Keratinocyte (primary cell): Measurements from ENCODE around the gene CFAP77. TPM values are rescaled to one million over a fixed set of nuclear protein-coding genes. Genes with fewer than 3 reads are reported as not detected.

Source experiments
- DNase-seq: peaks from one replicate; pipeline ENCODE4 v3.0.0-alpha.2; 2011; ENCODE audit warnings: low read depth, missing footprints, low spot score
- FAIRE-seq: peaks from 2 replicates; lab custom pipeline; 2011; peaks lifted over from hg19 to GRCh38; lab: Jason Lieb, UNC
- H2AFZ ChIP-seq: 2 replicates; pipeline ENCODE4 v1.6.0; 2012; ENCODE audit warnings: low read length, control low read depth, inconsistent platforms; ENCODE audit not compliant: control insufficient read depth
- H3K27ac ChIP-seq: 2 replicates; pipeline ENCODE4 v1.5.1; 2011; ENCODE audit warnings: low read length; ENCODE audit not compliant: control insufficient read depth, insufficient read depth
- H3K27me3 ChIP-seq: 3 replicates; pipeline ENCODE4 v1.6.0; 2011; ENCODE audit warnings: low read length; ENCODE audit not compliant: control insufficient read depth, insufficient read depth; ENCODE audit errors: extremely low read depth
- H3K36me3 ChIP-seq, 2 experiments: 2 replicates in 1 of 2; 3 replicates in 1 of 2; pipeline ENCODE4 v1.5.1; 2011; ENCODE audit warnings: low read length in 2 of 2, mild to moderate bottlenecking in 1 of 2; ENCODE audit not compliant: control insufficient read depth in 2 of 2, insufficient read depth in 2 of 2; ENCODE audit errors: extremely low read depth in 1 of 2
- H3K4me1 ChIP-seq: 3 replicates; pipeline ENCODE4 v1.5.1; 2011; ENCODE audit warnings: low read length; ENCODE audit not compliant: control insufficient read depth, insufficient read depth; ENCODE audit errors: extremely low read depth
- H3K4me2 ChIP-seq: 3 replicates; pipeline ENCODE4 v1.6.0; 2011; ENCODE audit warnings: low read depth, low read length; ENCODE audit not compliant: control insufficient read depth, insufficient read depth; ENCODE audit errors: extremely low read depth
- H3K4me3 ChIP-seq, 3 experiments: fragments of 200-600 bp in 1 of 3; sonication (generic) in 1 of 3; 2 replicates in 2 of 3; 3 replicates in 1 of 3; pipeline ENCODE4 v1.5.1; 2011 to 2016; ENCODE audit warnings: low read length in 3 of 3, mild to moderate bottlenecking in 3 of 3, control low read depth in 2 of 3, inconsistent platforms in 1 of 3, low read depth in 1 of 3, mixed read lengths in 1 of 3, mixed run types in 1 of 3, moderate library complexity in 1 of 3; ENCODE audit not compliant: control insufficient read depth in 2 of 3, insufficient read depth in 2 of 3; ENCODE audit errors: extremely low read depth in 1 of 3
- H3K79me2 ChIP-seq: 2 replicates; pipeline ENCODE4 v1.6.0; 2012; ENCODE audit warnings: low read length; ENCODE audit not compliant: control insufficient read depth, insufficient read depth
- H3K9ac ChIP-seq: 3 replicates; pipeline ENCODE4 v1.6.0; 2011; ENCODE audit warnings: low read length; ENCODE audit not compliant: control insufficient read depth, insufficient read depth; ENCODE audit errors: extremely low read depth
- H3K9me1 ChIP-seq: 3 replicates; pipeline ENCODE4 v1.6.0; 2011; ENCODE audit warnings: low read length; ENCODE audit not compliant: control insufficient read depth, insufficient read depth; ENCODE audit errors: extremely low read depth
- H3K9me3 ChIP-seq: 2 replicates; pipeline ENCODE4 v1.5.1; 2012; ENCODE audit warnings: low read depth, low read length; ENCODE audit not compliant: control insufficient read depth
- H4K20me1 ChIP-seq: 3 replicates; pipeline ENCODE4 v1.6.0; 2011; ENCODE audit warnings: low read length; ENCODE audit not compliant: control insufficient read depth, insufficient read depth; ENCODE audit errors: extremely low read depth
- EZH2 ChIP-seq: IDR thresholded peaks from one replicate; pipeline ENCODE4 v1.6.1; 2012; ENCODE audit warnings: inconsistent platforms, mild to moderate bottlenecking, low read length, moderate library complexity
- dilution Hi-C: fragments of 300-500 bp; cut with MboI; formaldehyde crosslinking; loops from one replicate; pipeline ENCODE4 v1.7.0; 2020; ENCODE audit warnings: low sequenced_read_pairs; ENCODE audit not compliant: extremely low pct_ligation_motif_present
- polyA plus RNA-seq, 5 experiments: library from polyadenylated mRNA; depleted of rRNA in 3 of 5; stranded (reverse) in 3 of 5; stranded (forward) in 1 of 5; unstranded in 1 of 5; fragments of >200 nt; gene quantifications; 1 replicate in 1 of 5; 2 replicates in 3 of 5; 3 replicates in 1 of 5; pipeline versions ENCODE4 v1.2.1 to v1.2.3, GENCODE V29; 2011 to 2012; ENCODE audit warnings: missing spikeins in 2 of 5, low read depth in 1 of 5, low replicate concordance in 1 of 5
- TF ChIP-seq, protein P1 (sequence below), 3 experiments: IDR thresholded peaks in 1 of 3; conservative IDR thresholded peaks in 1 of 3; optimal IDR thresholded peaks in 1 of 3; 2 replicates in 2 of 3; 3 replicates in 1 of 3; pipeline versions ENCODE3 to v1.5.1; 2011; ENCODE audit warnings: low read length in 3 of 3, mild to moderate bottlenecking in 3 of 3, moderate library complexity in 2 of 3, control low read depth in 1 of 3, inconsistent platforms in 1 of 3; ENCODE audit not compliant: insufficient read depth in 2 of 3; ENCODE audit errors: extremely low read depth in 1 of 3

Gene CFAP77
- polyA plus RNA-seq, 1 donor (not counting 4 experiments of a cell fraction or from before 2014, with no cell fraction given), result not detected

DNA sequence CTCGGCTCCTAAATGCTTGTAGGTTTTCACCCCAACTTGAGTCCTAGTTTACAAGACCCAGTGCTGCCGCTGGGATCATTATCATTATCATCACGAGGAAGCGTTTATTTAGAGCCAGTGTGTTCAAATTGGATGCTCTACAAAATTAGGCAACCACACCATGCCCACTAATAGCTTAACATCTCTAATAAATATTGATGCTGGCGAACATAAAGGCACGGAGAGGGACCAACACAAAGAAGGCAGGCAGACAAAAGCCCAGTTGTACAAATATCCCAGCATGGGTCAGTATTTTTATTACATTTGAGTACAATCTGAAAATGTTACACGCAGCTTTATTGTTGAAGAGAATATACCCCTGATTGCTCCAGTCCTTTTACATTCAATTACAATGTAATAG is 4.7 kb downstream of the CFAP77 start:
- DNase-seq, result no peak
- TF ChIP-seq EZH2, result no peak
- TF ChIP-seq, protein P1, sequence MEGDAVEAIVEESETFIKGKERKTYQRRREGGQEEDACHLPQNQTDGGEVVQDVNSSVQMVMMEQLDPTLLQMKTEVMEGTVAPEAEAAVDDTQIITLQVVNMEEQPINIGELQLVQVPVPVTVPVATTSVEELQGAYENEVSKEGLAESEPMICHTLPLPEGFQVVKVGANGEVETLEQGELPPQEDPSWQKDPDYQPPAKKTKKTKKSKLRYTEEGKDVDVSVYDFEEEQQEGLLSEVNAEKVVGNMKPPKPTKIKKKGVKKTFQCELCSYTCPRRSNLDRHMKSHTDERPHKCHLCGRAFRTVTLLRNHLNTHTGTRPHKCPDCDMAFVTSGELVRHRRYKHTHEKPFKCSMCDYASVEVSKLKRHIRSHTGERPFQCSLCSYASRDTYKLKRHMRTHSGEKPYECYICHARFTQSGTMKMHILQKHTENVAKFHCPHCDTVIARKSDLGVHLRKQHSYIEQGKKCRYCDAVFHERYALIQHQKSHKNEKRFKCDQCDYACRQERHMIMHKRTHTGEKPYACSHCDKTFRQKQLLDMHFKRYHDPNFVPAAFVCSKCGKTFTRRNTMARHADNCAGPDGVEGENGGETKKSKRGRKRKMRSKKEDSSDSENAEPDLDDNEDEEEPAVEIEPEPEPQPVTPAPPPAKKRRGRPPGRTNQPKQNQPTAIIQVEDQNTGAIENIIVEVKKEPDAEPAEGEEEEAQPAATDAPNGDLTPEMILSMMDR (optimal IDR thresholded peaks at IDR 0.05 in 1 of 3, IDR thresholded peaks at IDR 0.05 in 1 of 3, conservative IDR thresholded peaks at IDR 0.05 in 1 of 3; ENCODE audit: extremely low read depth in 1 of 3, insufficient read depth in 2 of 3, low read length in 3 of 3), result no peak
- no peaks in the 10 kb centered on the region for H3K36me3 ChIP-seq
- no peak overlapping the region for H3K4me3 ChIP-seq
- H3K9me1 ChIP-seq, result no peaks in the 10 kb centered on the region
- H2AFZ ChIP-seq, result no peak overlapping the region
- H4K20me1 ChIP-seq, result no peaks in the 10 kb centered on the region
- peaks cover 10% of the 10 kb centered on the region for H3K4me1 ChIP-seq
- H3K4me2 ChIP-seq, result no peak overlapping the region
- H3K27me3 ChIP-seq, result peaks cover 57% of the 10 kb centered on the region
- no peak for FAIRE-seq
- no peak overlapping the region for H3K27ac ChIP-seq
- dilution Hi-C loops, result no loop called here
- H3K9me3 ChIP-seq, result no peaks in the 10 kb centered on the region
- no peaks in the 10 kb centered on the region for H3K79me2 ChIP-seq
- H3K9ac ChIP-seq, result no peak overlapping the region

DNA sequence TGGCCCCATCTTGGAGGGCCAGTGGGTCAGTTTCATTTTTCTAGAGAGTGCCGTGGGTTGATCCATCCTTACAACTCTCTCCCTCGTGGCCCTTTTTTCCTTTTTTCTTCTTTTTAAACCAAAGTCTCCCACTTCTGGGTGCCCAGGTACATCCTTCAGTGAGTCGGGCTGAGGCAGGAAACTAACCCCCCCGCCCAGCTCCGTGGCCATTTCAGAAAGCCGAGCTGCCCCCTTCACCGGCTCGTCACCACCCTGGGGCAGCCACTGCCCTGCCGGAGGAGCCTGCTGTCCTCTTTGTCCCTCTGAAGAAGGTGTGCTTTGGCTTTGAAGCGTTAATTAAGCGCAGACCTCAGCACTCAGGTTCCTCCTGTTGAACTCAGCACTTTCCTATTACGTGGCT is 5.2 kb downstream of the CFAP77 start:
- H3K27me3 ChIP-seq, result peaks cover 56% of the 10 kb centered on the region
- no peaks in the 10 kb centered on the region for H3K9me1 ChIP-seq
- H3K36me3 ChIP-seq, result no peaks in the 10 kb centered on the region
- FAIRE-seq (no peak), DNase-seq (no peak)
- H3K9ac ChIP-seq, result no peak overlapping the region
- TF ChIP-seq EZH2, result peak; percentile 37
- TF ChIP-seq, protein P1 (optimal IDR thresholded peaks at IDR 0.05 in 1 of 3, IDR thresholded peaks at IDR 0.05 in 1 of 3, conservative IDR thresholded peaks at IDR 0.05 in 1 of 3; ENCODE audit: extremely low read depth in 1 of 3, insufficient read depth in 2 of 3, low read length in 3 of 3), result no peak
- no peaks in the 10 kb centered on the region for H3K79me2 ChIP-seq
- no peak overlapping the region for H2AFZ ChIP-seq
- H3K4me2 ChIP-seq, result no peak overlapping the region
- H3K4me1 ChIP-seq, result peaks cover 9% of the 10 kb centered on the region
- no peak overlapping the region for H3K4me3 ChIP-seq
- H3K27ac ChIP-seq, result no peak overlapping the region
- H4K20me1 ChIP-seq, result no peaks in the 10 kb centered on the region
- dilution Hi-C loops, result no loop called here
- no peaks in the 10 kb centered on the region for H3K9me3 ChIP-seq
